Parathyroid adenoma (tissue), 2 donors: ENCODE measurements around the gene RNF19B.

Experiments
- H2AFZ ChIP-seq: fragments of 300-600 bp; sonication (generic); one replicate; pipeline ENCODE4 v1.7.0; 2017; ENCODE audit warnings: antibody characterized with exemption, mild to moderate bottlenecking
- H3K27ac ChIP-seq: fragments of 300-600 bp; sonication (generic); one replicate; pipeline ENCODE4 v1.7.0; 2017
- H3K27me3 ChIP-seq: fragments of 300-600 bp; sonication (generic); one replicate; pipeline ENCODE4 v1.7.0; 2017; ENCODE audit warnings: low read length; ENCODE audit not compliant: control insufficient read depth, insufficient read depth
- H3K36me3 ChIP-seq: fragments of 300-600 bp; sonication (generic); one replicate; pipeline ENCODE4 v1.7.0; 2017; ENCODE audit warnings: low read length; ENCODE audit not compliant: control insufficient read depth, insufficient read depth
- H3K4me1 ChIP-seq: fragments of 300-600 bp; sonication (generic); one replicate; pipeline ENCODE4 v1.7.0; 2017; ENCODE audit warnings: control low read depth
- H3K4me2 ChIP-seq: fragments of 300-600 bp; sonication (generic); one replicate; pipeline ENCODE4 v1.7.0; 2017; ENCODE audit warnings: low read length
- H3K4me3 ChIP-seq: fragments of 300-600 bp; sonication (generic); one replicate; pipeline ENCODE4 v1.7.0; 2017; ENCODE audit warnings: low read depth, low read length
- H3K79me2 ChIP-seq: fragments of 300-600 bp; sonication (generic); one replicate; pipeline ENCODE4 v1.7.0; 2017; ENCODE audit warnings: control low read depth
- H3K9ac ChIP-seq: fragments of 300-600 bp; sonication (generic); one replicate; pipeline ENCODE4 v1.7.0; 2017; ENCODE audit warnings: mild to moderate bottlenecking
- H3K9me3 ChIP-seq: fragments of 300-600 bp; sonication (generic); one replicate; pipeline ENCODE4 v1.7.0; 2017; ENCODE audit warnings: low read length; ENCODE audit not compliant: control insufficient read depth
- CTCF ChIP-seq: fragments of 300-600 bp; sonication (generic); IDR thresholded peaks from one replicate; pipeline ENCODE4 v1.7.0; 2017; ENCODE audit warnings: antibody characterized with exemption, mild to moderate bottlenecking
- donor health status: primary hyperparathyroidism.

The RNF19B gene

GRCh38 chr1:32958827-32959226, 5.8 kb downstream of the RNF19B start:
- Histone ChIP-seq H3K4me3 (no peak overlapping the region), H3K4me2 (no peak overlapping the region), H3K27me3 (no peaks in the 10 kb centered on the region), H3K9me3 (no peaks in the 10 kb centered on the region), H3K9ac (no peak overlapping the region), H3K36me3 (no peaks in the 10 kb centered on the region), H3K27ac (no peak overlapping the region), H3K79me2 (peaks cover 9% of the 10 kb centered on the region), H2AFZ (no peak overlapping the region), H3K4me1 (peaks cover 3% of the 10 kb centered on the region)
- TF ChIP-seq CTCF, result no peak

GRCh38 chr1:32957017-32957416, 7.6 kb downstream of the RNF19B start:
- no peak for TF ChIP-seq CTCF
- peaks cover 6% of the 10 kb centered on the region for H3K79me2 ChIP-seq
- H3K9me3 ChIP-seq, result no peaks in the 10 kb centered on the region
- no peaks in the 10 kb centered on the region for H3K4me1 ChIP-seq
- no peak overlapping the region for H3K4me2 ChIP-seq
- no peak overlapping the region for H3K9ac ChIP-seq
- H3K4me3 ChIP-seq, result no peak overlapping the region
- H3K27me3 ChIP-seq, result no peaks in the 10 kb centered on the region
- H3K27ac ChIP-seq, result no peak overlapping the region
- H3K36me3 ChIP-seq, result no peaks in the 10 kb centered on the region
- H2AFZ ChIP-seq, result no peak overlapping the region

- Histone ChIP-seq H3K27me3 (no peaks in the 10 kb centered on the region), H3K27ac (no peak overlapping the region), H3K9ac (no peak overlapping the region), H3K79me2 (peaks cover 2% of the 10 kb centered on the region), H3K4me1 (no peaks in the 10 kb centered on the region), H2AFZ (no peak overlapping the region), H3K36me3 (no peaks in the 10 kb centered on the region), H3K4me2 (no peak overlapping the region), H3K4me3 (no peak overlapping the region), H3K9me3 (no peaks in the 10 kb centered on the region)
- no peak for TF ChIP-seq CTCF
Measured at GRCh38 chr1:32954168-32954567, 10.4 kb downstream of the RNF19B start.

GRCh38 chr1:32953495-32953894, 11.1 kb downstream of the RNF19B start:
- Histone ChIP-seq H3K9ac (no peak overlapping the region), H2AFZ (no peak overlapping the region), H3K27ac (no peak overlapping the region), H3K27me3 (no peaks in the 10 kb centered on the region), H3K9me3 (no peaks in the 10 kb centered on the region), H3K4me1 (no peaks in the 10 kb centered on the region), H3K79me2 (peaks cover 2% of the 10 kb centered on the region), H3K4me3 (no peak overlapping the region), H3K4me2 (no peak overlapping the region), H3K36me3 (no peaks in the 10 kb centered on the region)
- TF ChIP-seq CTCF, result no peak

GRCh38 chr1:32949519-32949918, 15.1 kb downstream of the RNF19B start:
- Histone ChIP-seq H3K79me2 (no peaks in the 10 kb centered on the region), H3K27me3 (no peaks in the 10 kb centered on the region), H2AFZ (no peak overlapping the region), H3K27ac (no peak overlapping the region), H3K4me2 (no peak overlapping the region), H3K9me3 (no peaks in the 10 kb centered on the region), H3K4me1 (no peaks in the 10 kb centered on the region), H3K36me3 (no peaks in the 10 kb centered on the region), H3K9ac (no peak overlapping the region), H3K4me3 (no peak overlapping the region)
- TF ChIP-seq CTCF, result no peak
